Activated CD4-positive, alpha-beta T cell treated with anti-CD3 and anti-CD28 coated beads, Interleukin-2, amount 10 ng/mL, durations not matched to agents 7 days and 5 days (primary cell): ENCODE results near the gene TTYH3. TPM values are rescaled to one million over a fixed set of nuclear protein-coding genes. Genes with fewer than 3 reads are reported as not detected.

Experiments
- CTCF ChIA-PET: fragments of 350-600 bp; sonication (Branson Sonifier 250); formaldehyde crosslinking; loops from one replicate; lab custom pipeline; 2021; ENCODE audit warnings: antibody characterized with exemption; lab: Charles Lee
- POLR2A ChIA-PET: fragments of 350-600 bp; sonication (Branson Sonifier 250); formaldehyde crosslinking; loops from one replicate; lab custom pipeline; 2021; ENCODE audit warnings: antibody characterized with exemption; lab: Charles Lee
- DNase-seq: peaks from one replicate; pipeline ENCODE4 v3.0.0-alpha.2; 2020
- H3K27ac Mint-ChIP-seq: one replicate; pipeline ENCODE4 v1.8.0; 2021; ENCODE audit warnings: mild to moderate bottlenecking, moderate library complexity, mixed read lengths
- H3K27me3 Mint-ChIP-seq: one replicate; pipeline ENCODE4 v1.8.0; 2021; ENCODE audit warnings: mixed read lengths
- H3K36me3 Mint-ChIP-seq: one replicate; pipeline ENCODE4 v1.8.0; 2021; ENCODE audit warnings: low read depth, mixed read lengths
- H3K4me1 Mint-ChIP-seq: one replicate; pipeline ENCODE4 v1.8.0; 2021; ENCODE audit warnings: mixed read lengths
- H3K4me3 Mint-ChIP-seq: one replicate; pipeline ENCODE4 v1.8.0; 2021; ENCODE audit warnings: mild to moderate bottlenecking, moderate library complexity, mixed read lengths
- H3K9me3 Mint-ChIP-seq: one replicate; pipeline ENCODE4 v1.8.0; 2021; ENCODE audit warnings: mixed read lengths
- total RNA-seq, 2 experiments: library from RNA; stranded (reverse); gene quantifications; one replicate each; pipeline ENCODE4 v1.2.3, GENCODE V29; 2021

TTYH3 gene
- total RNA-seq, 2 experiments from 2014 or later: 17.2 to 19.7 TPM

GRCh38 chr7:2711895-2712675, 80.3 kb downstream of the TTYH3 start:
- Mint-ChIP-seq H3K4me1 (peaks cover 69% of the 10 kb centered on the region), H3K36me3 (peaks cover 4% of the 10 kb centered on the region), H3K27me3 (peaks cover 7% of the 10 kb centered on the region), H3K9me3 (no peaks in the 10 kb centered on the region), H3K27ac (no peak overlapping the region), H3K4me3 (no peak overlapping the region)
- POLR2A ChIA-PET: interaction anchor here (2.3 kb wide), 1 partner anchor 13 kb away, joined by 8 read pairs; no protein-coding TSS in a partner anchor
- no peak for DNase-seq
- CTCF ChIA-PET: interaction anchor here (1.6 to 6.4 kb wide), 5 partner anchors 13 to 136 kb away, joined by 5 to 84 read pairs (median 19); no protein-coding TSS in a partner anchor

- peaks cover 4% of the 10 kb centered on the region for H3K36me3 Mint-ChIP-seq
- ChIA-PET POLR2A (interaction anchor here (0.6 to 1.3 kb wide), 2 partner anchors 15 to 145 kb away, joined by 3 read pairs; no protein-coding TSS in a partner anchor), CTCF (interaction anchor here (1.0 to 6.4 kb wide), 4 partner anchors 14 to 80 kb away, joined by 3 to 84 read pairs (median 4); no protein-coding TSS in a partner anchor)
- DNase-seq: no peak
- H3K4me1 Mint-ChIP-seq: peaks cover 81% of the 10 kb centered on the region
- H3K27me3 Mint-ChIP-seq: peaks cover 7% of the 10 kb centered on the region
- no peak overlapping the region for H3K27ac Mint-ChIP-seq
- no peaks in the 10 kb centered on the region for H3K9me3 Mint-ChIP-seq
- H3K4me3 Mint-ChIP-seq: no peak overlapping the region
Measured at GRCh38 chr7:2713370-2713769, 81.6 kb downstream of the TTYH3 start.

GRCh38 chr7:2713978-2714377, 82.2 kb downstream of the TTYH3 start:
- POLR2A ChIA-PET: interaction anchor here (0.6 to 1.3 kb wide), 2 partner anchors 15 to 145 kb away, joined by 3 read pairs; no protein-coding TSS in a partner anchor

More at GRCh38 chr7:2713978-2714377, 82.2 kb downstream of the TTYH3 start:
- CTCF ChIA-PET: interaction anchor here (0.6 to 6.4 kb wide), 5 partner anchors 13 to 81 kb away, joined by 3 to 84 read pairs (median 4); no protein-coding TSS in a partner anchor
- Mint-ChIP-seq H3K9me3 (no peaks in the 10 kb centered on the region), H3K36me3 (peaks cover 4% of the 10 kb centered on the region), H3K27ac (no peak overlapping the region), H3K4me3 (no peak overlapping the region), H3K27me3 (peaks cover 7% of the 10 kb centered on the region), H3K4me1 (peaks cover 86% of the 10 kb centered on the region)
- DNase-seq: no peak

Other genes starting within 250 kb of the TTYH3 start
- gene CHST12, start 228.4 kb upstream of the TTYH3 start, total RNA-seq: 10 to 100 TPM; 40.7 to 44.8 TPM
- gene GRIFIN, start 155.6 kb upstream of the TTYH3 start, total RNA-seq: not detected
- 100 to 1,000 TPM in 1 of 2 experiments, 10 to 100 TPM in 1; 93.3 to 109 TPM for gene LFNG, start 112.2 kb upstream of the TTYH3 start, total RNA-seq
- 10 to 100 TPM; 40.0 to 43.9 TPM for gene BRAT1, start 76.5 kb upstream of the TTYH3 start, total RNA-seq
- gene IQCE, start 73.0 kb upstream of the TTYH3 start, total RNA-seq: 10 to 100 TPM; 13.8 to 15.5 TPM
- gene AMZ1, start 56.2 kb downstream of the TTYH3 start, total RNA-seq: under 1 TPM; 0.05 to 0.08 TPM
- gene GNA12, start 212.3 kb downstream of the TTYH3 start, total RNA-seq: 10 to 100 TPM; 16.2 to 17.1 TPM